GM12872 (cell line): ENCODE data around the gene AKR1C3.

Experiments
- TF ChIP-seq, protein P1 (sequence below): IDR thresholded peaks from 3 replicates; pipeline ENCODE4 v1.5.1; 2011; ENCODE audit warnings: low read depth, mild to moderate bottlenecking, low read length, moderate library complexity; ENCODE audit not compliant: insufficient read depth

AKR1C3 gene

DNA sequence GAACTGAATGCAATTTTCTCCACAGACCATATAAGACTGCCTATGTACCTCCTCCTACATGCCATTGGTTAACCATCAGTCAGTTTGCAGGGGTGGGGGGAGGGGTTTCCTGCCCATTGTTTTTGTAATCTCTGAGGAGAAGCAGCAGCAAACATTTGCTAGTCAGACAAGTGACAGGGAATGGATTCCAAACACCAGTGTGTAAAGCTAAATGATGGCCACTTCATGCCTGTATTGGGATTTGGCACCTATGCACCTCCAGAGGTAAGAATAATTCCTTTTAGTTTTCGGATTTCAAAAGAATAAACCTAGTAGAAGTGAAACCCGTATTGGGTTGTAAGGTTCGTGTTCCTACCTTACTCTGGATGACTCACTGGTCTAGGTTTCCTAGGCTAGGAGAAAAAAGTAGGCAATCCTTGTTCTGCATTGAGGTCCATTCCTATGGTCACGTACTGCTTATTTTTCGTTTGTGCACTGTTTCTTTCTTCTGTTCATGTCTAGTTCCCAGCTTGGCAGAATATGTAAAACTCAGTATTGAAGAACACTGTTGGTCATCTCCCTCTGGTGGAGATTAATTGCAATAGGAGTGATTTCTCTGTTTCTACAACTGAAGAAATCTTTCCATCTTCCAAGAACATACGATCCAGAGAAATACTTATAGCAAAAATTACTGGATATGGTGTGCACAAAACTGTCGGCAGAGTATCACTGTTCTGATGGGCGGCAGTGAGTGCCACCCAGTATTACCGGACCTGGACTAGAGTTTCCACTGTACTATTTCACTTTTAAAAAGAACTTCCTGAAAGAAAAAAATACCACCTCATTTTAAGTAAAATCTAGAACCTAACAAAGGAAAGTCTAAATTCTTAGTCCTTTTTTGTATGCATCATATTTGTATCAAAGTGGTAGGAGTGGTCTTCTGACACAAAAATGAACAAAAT, at the start of gene AKR1C3:
AKR1C3 (plus strand) TSS at position 150 of the 941 bp plus-strand sequence; CDS start at position 181, 31 bp downstream.
- TF ChIP-seq, protein P1, sequence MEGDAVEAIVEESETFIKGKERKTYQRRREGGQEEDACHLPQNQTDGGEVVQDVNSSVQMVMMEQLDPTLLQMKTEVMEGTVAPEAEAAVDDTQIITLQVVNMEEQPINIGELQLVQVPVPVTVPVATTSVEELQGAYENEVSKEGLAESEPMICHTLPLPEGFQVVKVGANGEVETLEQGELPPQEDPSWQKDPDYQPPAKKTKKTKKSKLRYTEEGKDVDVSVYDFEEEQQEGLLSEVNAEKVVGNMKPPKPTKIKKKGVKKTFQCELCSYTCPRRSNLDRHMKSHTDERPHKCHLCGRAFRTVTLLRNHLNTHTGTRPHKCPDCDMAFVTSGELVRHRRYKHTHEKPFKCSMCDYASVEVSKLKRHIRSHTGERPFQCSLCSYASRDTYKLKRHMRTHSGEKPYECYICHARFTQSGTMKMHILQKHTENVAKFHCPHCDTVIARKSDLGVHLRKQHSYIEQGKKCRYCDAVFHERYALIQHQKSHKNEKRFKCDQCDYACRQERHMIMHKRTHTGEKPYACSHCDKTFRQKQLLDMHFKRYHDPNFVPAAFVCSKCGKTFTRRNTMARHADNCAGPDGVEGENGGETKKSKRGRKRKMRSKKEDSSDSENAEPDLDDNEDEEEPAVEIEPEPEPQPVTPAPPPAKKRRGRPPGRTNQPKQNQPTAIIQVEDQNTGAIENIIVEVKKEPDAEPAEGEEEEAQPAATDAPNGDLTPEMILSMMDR, result no peak; the same call in 2 of the 3 replicates

DNA sequence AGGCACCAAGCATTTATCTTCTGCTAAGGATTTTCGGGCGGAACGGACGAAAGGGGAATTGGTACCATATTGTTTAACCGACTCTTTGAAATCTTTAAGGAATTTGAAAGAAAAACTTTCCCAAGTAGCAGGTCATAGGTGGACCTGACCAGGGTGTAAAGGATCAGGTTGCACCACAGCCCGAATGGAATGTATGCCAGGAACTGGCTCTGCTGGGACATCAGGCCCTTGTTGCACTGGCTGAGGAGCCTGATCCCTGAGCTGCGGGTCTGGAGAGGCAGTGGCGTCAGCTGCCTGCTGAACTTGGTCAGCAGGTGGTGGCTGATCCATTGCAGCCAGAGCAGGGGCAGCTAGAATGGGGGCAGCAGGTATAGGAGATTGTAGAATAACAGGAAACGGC, 49.1 kb upstream of the AKR1C3 start:
- TF ChIP-seq, protein P1, result no peak

DNA sequence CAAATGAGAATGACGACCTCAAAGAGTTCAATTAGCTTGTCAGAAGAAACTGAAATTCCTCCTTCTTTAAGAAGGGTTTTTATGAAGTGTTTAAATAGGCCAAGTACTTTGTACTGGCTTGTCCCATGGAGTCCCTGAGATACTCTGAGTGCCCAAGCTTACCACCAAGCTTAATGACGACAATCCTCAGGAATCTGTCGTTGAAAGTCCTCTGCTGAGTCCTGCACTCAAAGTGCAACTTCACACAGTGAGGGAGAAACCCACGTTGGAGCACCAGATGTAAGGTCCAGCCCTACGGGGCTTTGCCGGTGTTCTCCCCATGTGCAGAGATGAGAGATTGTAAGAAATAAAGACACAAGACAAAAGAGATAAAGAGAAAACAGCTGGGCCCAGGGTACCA, 47.8 kb upstream of the AKR1C3 start:
- TF ChIP-seq, protein P1, result no peak

DNA sequence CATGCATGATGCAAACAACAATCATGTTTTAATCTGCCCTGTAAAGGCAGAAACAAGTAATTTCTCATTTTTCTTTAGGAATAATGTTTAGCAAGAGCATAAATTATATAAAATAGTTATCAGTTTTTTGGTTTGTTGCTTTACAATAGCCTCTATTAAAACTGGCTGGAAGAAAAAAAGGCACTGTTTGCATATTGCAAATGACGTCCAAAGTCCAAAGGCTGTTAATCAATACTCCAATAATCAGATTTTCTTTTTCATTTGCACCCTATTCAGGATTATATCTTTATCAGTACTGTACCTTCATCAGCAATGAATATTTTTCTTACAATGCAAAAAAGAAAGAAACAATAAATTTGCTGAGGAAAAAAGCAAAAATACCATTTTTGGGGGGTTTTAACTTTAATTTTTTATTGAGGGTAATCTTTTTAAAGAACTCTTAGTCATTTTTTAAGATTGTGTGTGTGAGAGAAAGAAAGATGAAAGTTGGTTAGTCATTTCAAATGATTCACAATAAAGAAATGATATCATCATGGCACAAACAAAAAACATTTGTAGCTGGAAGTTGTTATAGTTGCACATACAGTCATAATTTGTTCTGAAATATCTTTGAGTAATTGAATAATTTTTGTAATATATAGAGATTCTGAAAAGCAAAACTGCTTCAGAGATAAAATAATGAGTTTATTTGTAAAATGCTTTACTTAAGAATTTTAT, 46.1 kb upstream of the AKR1C3 start:
- TF ChIP-seq, protein P1, result no peak

DNA sequence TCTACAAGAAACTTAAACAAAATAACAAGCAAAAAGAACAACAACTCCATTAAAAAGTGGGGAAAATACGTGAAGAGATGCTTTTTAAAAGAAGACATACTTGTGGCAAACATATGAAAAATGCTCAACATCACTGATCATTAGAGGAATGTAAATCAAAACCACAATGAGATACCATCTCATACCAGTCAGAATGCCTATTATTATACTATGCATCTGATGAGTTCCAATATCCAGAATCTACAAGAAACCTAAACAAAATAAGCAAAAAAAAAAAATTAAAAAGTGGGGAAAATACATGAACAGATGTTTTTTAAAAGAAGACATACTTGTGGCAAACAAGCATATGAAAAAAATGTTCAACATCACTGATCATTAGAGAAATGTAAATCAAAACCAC, 29.6 kb upstream of the AKR1C3 start:
- TF ChIP-seq, protein P1, result no peak

DNA sequence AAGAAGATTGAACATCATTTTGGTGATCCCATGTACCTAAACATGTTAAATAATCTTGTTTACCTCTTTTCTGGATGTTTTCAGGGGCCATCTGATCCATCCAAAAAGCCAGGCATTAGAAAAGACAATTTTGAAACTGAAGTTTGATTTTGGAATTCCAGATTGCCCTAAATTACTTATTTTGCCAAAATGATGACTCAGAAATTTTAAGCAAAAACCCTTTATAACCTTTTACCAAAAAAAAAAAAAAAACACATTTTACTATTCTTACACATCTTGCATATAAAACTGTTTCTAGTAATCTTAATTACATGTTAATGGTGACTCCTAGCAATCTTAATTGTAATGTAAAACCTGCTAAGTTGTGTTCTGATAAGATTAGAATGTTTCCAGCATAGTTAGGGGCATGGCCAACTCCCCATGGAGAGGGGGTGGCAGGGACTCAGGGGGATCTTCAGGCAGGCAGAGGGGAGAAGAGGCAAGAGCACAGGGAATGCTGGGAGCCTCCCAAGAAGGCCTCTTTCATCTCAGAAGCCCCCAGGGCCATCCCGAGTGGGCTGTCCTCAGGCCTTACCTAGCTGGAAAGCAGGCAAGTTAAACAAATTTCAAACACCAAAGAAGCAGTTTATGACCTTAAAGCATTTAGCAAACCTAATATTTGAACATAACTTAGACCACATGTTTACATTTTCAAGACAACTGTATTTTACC, 25.8 kb upstream of the AKR1C3 start:
- TF ChIP-seq, protein P1, result no peak
